Esophagus muscularis mucosa (tissue), 3 donors: ENCODE data around the gene ADA.

Source experiments
- EP300 ChIP-seq: sonication (generic); formaldehyde crosslinking; IDR thresholded peaks from one replicate; pipeline ENCODE4 v1.6.1; 2017; ENCODE audit warnings: antibody characterized with exemption
- POLR2AphosphoS5 ChIP-seq, 2 donors: sonication (generic); formaldehyde crosslinking; IDR thresholded peaks; one replicate each; pipeline ENCODE4 v1.6.1; 2017; ENCODE audit warnings: antibody characterized with exemption in 2 of 2

DNA sequence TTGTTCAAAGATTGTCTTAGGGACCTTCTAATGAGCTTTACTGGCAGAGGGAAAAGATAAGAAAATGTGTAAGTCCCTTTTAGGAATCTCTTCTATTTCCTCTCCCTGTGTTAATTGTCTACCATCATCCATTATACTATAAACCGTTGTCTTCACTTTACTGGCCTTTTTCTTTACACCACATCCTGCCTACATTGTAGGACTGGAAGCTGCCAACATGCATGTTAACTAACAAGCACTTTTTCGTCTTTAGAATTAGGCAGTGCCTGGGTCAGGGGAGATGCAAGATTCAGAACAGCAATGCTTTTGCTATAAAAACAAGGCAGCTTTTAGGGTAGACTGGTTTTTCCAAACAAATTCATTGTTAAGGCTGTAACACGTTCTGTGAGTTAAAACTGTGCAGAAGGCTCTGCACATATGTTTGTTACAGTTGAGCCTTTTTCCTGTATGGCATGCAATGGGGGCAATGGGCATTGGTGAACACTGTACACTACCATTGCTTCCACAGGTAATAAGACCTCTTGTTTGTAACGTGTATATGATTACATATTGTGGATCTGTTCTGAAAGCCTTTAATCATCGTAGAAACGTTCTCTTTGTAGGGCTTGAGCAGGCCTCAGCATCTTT is 80.0 kb downstream of the ADA start:
- no peak for TF ChIP-seq POLR2AphosphoS5 (IDR thresholded peaks at IDR 0.05)
- TF ChIP-seq EP300, result no peak
